ENCODE results near the gene CWC27. TPM values are rescaled to one million over a fixed set of nuclear protein-coding genes. Genes with fewer than 3 reads are reported as not detected.

The CWC27 gene
- total RNA-seq, 4 donors from 2014 or later = 13.0 to 22.9 (median 19.9) TPM

- Histone ChIP-seq H3K4me1 (peaks cover 0 to 15% (median 0%) of the 10 kb centered on the region in 3 donors), H3K27ac (no peak overlapping the region), H3K4me3 (peak overlapping the region in 1 of 2 donors; percentile 19), H3K27me3 (no peaks in the 10 kb centered on the region), H3K9me3 (peaks cover 0 to 18% (median 0%) of the 10 kb centered on the region in 3 donors), H3K36me3 (peaks cover 0 to 3% of the 10 kb centered on the region in 2 donors)
- no peak for TF ChIP-seq POLR2AphosphoS5 (IDR thresholded peaks at IDR 0.05)
- no peak for TF ChIP-seq CTCF (IDR thresholded peaks at IDR 0.05)
- no peak for TF ChIP-seq EP300 (IDR thresholded peaks at IDR 0.05)
- TF ChIP-seq POLR2A (IDR thresholded peaks at IDR 0.05) = no peak
- WGBS, 2 donors (ENCODE audit: low coverage in 1 of 2) = 54% methylated on average over 4 of the region's 17 CpGs; no CpG with 5 or more reads in 1 of the 2 donors
- no peak for ATAC-seq
Measured at GRCh38 chr5:64939772-64940510, 171.2 kb downstream of the CWC27 start.

- H3K27me3 ChIP-seq = no peaks in the 10 kb centered on the region
- peaks cover 0 to 2% (median 0%) of the 10 kb centered on the region in 3 donors for H3K9me3 ChIP-seq
- H3K36me3 ChIP-seq = peaks cover 0 to 3% of the 10 kb centered on the region in 2 donors
- no peak overlapping the region for H3K4me3 ChIP-seq
- peaks cover 0 to 19% (median 0%) of the 10 kb centered on the region in 3 donors for H3K4me1 ChIP-seq
- ATAC-seq = no peak
- 84 to 94% methylated on average over 4 of the region's 4 CpGs for WGBS, 2 donors (ENCODE audit: low coverage in 1 of 2)
- no peak for TF ChIP-seq EP300 (IDR thresholded peaks at IDR 0.05)
- TF ChIP-seq POLR2A (IDR thresholded peaks at IDR 0.05) = no peak
- no peak for TF ChIP-seq POLR2AphosphoS5 (IDR thresholded peaks at IDR 0.05)
- no peak for TF ChIP-seq CTCF (IDR thresholded peaks at IDR 0.05)
- H3K27ac ChIP-seq = no peak overlapping the region
Measured at GRCh38 chr5:64942460-64942859, 173.7 kb downstream of the CWC27 start.

- no peak for ATAC-seq
- H3K27me3 ChIP-seq = no peaks in the 10 kb centered on the region
- no peak for TF ChIP-seq CTCF (IDR thresholded peaks at IDR 0.05)
- H3K4me3 ChIP-seq = no peak overlapping the region
- H3K9me3 ChIP-seq = no peaks in the 10 kb centered on the region
- no peak overlapping the region for H3K27ac ChIP-seq
- peaks cover 0 to 3% of the 10 kb centered on the region in 2 donors for H3K36me3 ChIP-seq
- H3K4me1 ChIP-seq = peaks cover 0 to 11% (median 0%) of the 10 kb centered on the region in 3 donors
Measured at GRCh38 chr5:64944868-64945267, 176.1 kb downstream of the CWC27 start.

DNA sequence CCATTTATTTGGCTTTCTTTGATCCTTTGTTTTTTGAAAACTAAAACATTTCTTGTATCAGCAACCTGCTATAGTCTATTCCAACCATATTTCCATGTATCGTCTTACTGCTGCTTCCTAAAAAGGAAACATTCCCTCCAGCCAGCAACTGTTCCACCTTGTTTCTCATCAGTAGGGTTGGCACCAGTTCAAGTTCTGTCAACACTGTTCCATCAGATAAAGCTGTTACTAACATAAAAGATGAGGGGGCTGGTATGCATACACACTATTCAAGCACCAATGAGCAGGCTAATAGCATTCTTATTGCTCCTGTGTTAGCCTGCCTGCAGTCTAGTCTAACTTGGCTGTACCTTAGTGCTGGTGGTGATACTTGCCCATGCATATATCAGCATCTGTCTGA is 178.3 kb downstream of the CWC27 start:
- H3K9me3 ChIP-seq = no peaks in the 10 kb centered on the region
- H3K27ac ChIP-seq = no peak overlapping the region
- peaks cover 0 to 5% (median 0%) of the 10 kb centered on the region in 3 donors for H3K4me1 ChIP-seq
- no peak for ATAC-seq
- H3K27me3 ChIP-seq = no peaks in the 10 kb centered on the region
- no peak overlapping the region for H3K4me3 ChIP-seq
- WGBS, 2 donors (ENCODE audit: low coverage in 1 of 2) = 33 to 46% methylated on average over 1 of the region's 1 CpG
- TF ChIP-seq EP300 (IDR thresholded peaks at IDR 0.05) (no peak), CTCF (IDR thresholded peaks at IDR 0.05) (no peak), POLR2AphosphoS5 (IDR thresholded peaks at IDR 0.05) (no peak), POLR2A (IDR thresholded peaks at IDR 0.05) (no peak)
- peaks cover 0 to 3% of the 10 kb centered on the region in 2 donors for H3K36me3 ChIP-seq

DNA sequence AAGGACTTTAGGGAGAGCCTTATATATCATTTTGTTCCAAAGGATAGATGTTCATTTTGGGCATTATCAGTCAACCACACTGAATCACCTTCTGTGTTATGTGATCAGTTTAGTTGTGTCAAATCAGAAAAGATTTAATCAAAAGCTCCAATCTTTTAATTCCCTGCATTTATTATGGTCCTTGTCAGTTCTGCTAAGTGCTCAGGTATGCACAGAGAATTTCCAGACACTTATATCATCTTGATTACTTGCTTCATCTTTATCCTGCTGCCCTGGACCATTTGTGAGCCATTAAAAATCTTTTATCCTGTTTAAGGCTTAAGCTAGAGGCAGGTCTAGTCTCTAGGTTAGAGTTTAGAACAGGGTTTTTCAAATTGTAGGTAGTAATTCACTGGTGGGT is 179.1 kb downstream of the CWC27 start:
- Histone ChIP-seq H3K27ac (no peak overlapping the region), H3K9me3 (peaks cover 0 to under 1% (median 0%) of the 10 kb centered on the region in 3 donors), H3K4me1 (peaks cover 0 to 5% (median 0%) of the 10 kb centered on the region in 3 donors), H3K4me3 (no peak overlapping the region), H3K36me3 (peaks cover 0 to 3% of the 10 kb centered on the region in 2 donors), H3K27me3 (no peaks in the 10 kb centered on the region)
- ATAC-seq = no peak
- TF ChIP-seq POLR2A (IDR thresholded peaks at IDR 0.05) (no peak), EP300 (IDR thresholded peaks at IDR 0.05) (no peak), POLR2AphosphoS5 (IDR thresholded peaks at IDR 0.05) (no peak), CTCF (IDR thresholded peaks at IDR 0.05) (no peak)

Data from gastroesophageal sphincter (tissue), 4 donors.